ENCODE measurements around the gene PCLO.

DNA sequence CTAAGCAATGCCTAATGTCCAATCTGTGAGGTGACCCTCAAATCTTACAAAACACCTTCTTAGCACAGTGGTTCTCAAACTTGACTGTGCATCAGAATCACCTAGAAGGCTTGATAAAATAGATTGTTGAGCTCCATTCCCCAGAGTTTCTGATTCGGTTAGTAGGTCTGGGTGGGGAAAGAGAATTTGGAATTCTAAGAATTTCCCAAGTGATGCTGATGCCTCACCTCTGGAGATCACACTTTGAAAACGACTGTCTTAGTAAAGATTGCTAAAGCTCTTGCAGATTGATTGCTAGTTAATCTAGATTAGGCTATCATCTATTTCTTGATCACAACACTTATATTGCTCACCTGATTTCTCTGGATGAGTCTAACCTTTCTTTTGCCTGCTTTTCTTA is 126.6 kb downstream of the PCLO start:
- no peak for TF ChIP-seq EZH2 (IDR thresholded peaks at IDR 0.05; ENCODE audit: low read depth, low read length, severe bottlenecking)
- TF ChIP-seq, protein P1, sequence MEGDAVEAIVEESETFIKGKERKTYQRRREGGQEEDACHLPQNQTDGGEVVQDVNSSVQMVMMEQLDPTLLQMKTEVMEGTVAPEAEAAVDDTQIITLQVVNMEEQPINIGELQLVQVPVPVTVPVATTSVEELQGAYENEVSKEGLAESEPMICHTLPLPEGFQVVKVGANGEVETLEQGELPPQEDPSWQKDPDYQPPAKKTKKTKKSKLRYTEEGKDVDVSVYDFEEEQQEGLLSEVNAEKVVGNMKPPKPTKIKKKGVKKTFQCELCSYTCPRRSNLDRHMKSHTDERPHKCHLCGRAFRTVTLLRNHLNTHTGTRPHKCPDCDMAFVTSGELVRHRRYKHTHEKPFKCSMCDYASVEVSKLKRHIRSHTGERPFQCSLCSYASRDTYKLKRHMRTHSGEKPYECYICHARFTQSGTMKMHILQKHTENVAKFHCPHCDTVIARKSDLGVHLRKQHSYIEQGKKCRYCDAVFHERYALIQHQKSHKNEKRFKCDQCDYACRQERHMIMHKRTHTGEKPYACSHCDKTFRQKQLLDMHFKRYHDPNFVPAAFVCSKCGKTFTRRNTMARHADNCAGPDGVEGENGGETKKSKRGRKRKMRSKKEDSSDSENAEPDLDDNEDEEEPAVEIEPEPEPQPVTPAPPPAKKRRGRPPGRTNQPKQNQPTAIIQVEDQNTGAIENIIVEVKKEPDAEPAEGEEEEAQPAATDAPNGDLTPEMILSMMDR (IDR thresholded peaks at IDR 0.05; ENCODE audit: control extremely low read depth in 1 of 3, insufficient read depth in 1 of 3, low read depth in 1 of 3, low read length in 3 of 3) = no peak
- TF ChIP-seq, protein P2, sequence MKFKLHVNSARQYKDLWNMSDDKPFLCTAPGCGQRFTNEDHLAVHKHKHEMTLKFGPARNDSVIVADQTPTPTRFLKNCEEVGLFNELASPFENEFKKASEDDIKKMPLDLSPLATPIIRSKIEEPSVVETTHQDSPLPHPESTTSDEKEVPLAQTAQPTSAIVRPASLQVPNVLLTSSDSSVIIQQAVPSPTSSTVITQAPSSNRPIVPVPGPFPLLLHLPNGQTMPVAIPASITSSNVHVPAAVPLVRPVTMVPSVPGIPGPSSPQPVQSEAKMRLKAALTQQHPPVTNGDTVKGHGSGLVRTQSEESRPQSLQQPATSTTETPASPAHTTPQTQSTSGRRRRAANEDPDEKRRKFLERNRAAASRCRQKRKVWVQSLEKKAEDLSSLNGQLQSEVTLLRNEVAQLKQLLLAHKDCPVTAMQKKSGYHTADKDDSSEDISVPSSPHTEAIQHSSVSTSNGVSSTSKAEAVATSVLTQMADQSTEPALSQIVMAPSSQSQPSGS (IDR thresholded peaks at IDR 0.05; ENCODE audit: low read length) = no peak
